Kidney epithelial cell (primary cell): Measurements from ENCODE around the gene SNTG2. TPM values are rescaled to one million over a fixed set of nuclear protein-coding genes. Genes with fewer than 3 reads are reported as not detected.

Experiments used
- DNase-seq: peaks from one replicate; pipeline ENCODE4 v3.0.0-alpha.2; 2010; ENCODE audit warnings: low read depth
- H3K27me3 ChIP-seq: 2 replicates; pipeline ENCODE4 v1.6.0; 2011; ENCODE audit warnings: low read length; ENCODE audit not compliant: control insufficient read depth, insufficient read depth
- H3K36me3 ChIP-seq: 2 replicates; pipeline ENCODE4 v1.5.1; 2011; ENCODE audit warnings: low read length; ENCODE audit not compliant: control insufficient read depth, insufficient read depth
- H3K4me3 ChIP-seq: 2 replicates; pipeline ENCODE4 v1.5.1; 2011; ENCODE audit warnings: low read depth, mild to moderate bottlenecking, control low read depth, low read length
- total RNA-seq: library from RNA; depleted of rRNA; stranded (reverse); fragments of >200 nt; gene quantifications from 2 replicates; pipeline ENCODE4 v1.2.3, GENCODE V29; 2015
- TF ChIP-seq, protein P1 (sequence below): IDR thresholded peaks from 2 replicates; pipeline ENCODE4 v1.5.1; 2011; ENCODE audit warnings: mild to moderate bottlenecking, moderate library complexity, low read length, control low read depth, inconsistent platforms; ENCODE audit not compliant: insufficient read depth, poor library complexity, severe bottlenecking

SNTG2 gene
- total RNA-seq, 1 donor from 2014 or later = 0.38 TPM

GRCh38 chr2:929925-930324, 20.7 kb upstream of the SNTG2 start:
- TF ChIP-seq, protein P1, sequence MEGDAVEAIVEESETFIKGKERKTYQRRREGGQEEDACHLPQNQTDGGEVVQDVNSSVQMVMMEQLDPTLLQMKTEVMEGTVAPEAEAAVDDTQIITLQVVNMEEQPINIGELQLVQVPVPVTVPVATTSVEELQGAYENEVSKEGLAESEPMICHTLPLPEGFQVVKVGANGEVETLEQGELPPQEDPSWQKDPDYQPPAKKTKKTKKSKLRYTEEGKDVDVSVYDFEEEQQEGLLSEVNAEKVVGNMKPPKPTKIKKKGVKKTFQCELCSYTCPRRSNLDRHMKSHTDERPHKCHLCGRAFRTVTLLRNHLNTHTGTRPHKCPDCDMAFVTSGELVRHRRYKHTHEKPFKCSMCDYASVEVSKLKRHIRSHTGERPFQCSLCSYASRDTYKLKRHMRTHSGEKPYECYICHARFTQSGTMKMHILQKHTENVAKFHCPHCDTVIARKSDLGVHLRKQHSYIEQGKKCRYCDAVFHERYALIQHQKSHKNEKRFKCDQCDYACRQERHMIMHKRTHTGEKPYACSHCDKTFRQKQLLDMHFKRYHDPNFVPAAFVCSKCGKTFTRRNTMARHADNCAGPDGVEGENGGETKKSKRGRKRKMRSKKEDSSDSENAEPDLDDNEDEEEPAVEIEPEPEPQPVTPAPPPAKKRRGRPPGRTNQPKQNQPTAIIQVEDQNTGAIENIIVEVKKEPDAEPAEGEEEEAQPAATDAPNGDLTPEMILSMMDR = no peak
- no peak overlapping the region for H3K4me3 ChIP-seq
- DNase-seq = no peak
- H3K27me3 ChIP-seq = no peaks in the 10 kb centered on the region
- no peaks in the 10 kb centered on the region for H3K36me3 ChIP-seq

DNA sequence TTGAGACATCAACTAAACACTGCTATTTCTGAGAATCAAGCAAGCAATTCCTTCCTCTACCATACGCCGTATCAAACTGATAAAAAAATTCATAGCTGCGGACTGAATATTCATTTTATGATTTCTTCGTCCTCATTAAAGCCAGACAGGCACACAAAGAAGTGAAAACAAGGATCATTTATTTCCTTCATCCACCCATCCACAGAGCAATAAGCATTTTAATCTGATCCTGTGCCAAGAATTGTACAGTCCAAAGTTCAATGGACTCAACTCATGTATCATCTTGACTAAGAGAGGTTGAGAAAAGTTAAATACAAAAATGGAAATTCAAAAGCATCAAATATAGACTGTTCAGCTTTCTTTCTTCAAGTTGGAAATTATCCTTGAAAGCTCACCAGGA, 19.7 kb upstream of the SNTG2 start:
- H3K27me3 ChIP-seq = no peaks in the 10 kb centered on the region
- TF ChIP-seq, protein P1 = no peak
- no peaks in the 10 kb centered on the region for H3K36me3 ChIP-seq
- no peak for DNase-seq
- no peak overlapping the region for H3K4me3 ChIP-seq

DNA sequence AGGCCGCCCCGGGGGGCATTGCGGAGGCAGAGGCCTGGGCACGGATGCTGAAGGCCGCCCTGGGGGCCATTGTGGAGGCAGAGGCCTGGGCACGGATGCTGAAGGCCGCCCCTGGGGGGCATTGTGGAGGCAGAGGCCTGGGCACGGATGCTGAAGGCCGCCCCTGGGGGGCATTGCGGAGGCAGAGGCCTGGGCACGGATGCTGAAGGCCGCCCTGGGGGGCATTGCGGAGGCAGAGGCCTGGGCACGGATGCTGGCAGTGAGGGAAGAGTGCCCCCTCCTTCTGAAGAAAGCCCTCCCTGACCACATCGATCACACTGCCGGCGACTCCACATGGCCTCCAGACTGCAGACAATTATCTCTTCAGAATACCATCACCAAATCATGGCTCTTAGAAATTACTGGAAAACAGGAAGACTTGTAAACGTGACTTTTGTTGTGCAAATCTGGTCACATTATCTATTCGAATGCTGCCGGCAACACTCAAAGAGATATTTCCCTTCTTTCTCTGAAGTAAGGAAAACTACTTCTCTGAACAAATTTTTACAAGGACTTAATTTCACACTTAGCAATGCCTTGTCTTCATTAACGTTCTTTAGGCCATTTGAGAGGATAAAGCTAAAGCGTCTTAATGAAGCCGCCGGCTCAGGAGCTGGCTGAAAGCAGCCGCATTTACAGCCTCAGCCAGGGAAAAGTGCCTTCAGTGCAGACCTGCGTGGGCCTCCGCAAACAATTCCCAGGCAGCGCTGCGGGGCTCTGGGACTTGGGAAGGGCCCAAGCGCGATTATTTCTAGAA, 18.1 kb upstream of the SNTG2 start:
- Histone ChIP-seq H3K36me3 (no peaks in the 10 kb centered on the region), H3K27me3 (no peaks in the 10 kb centered on the region), H3K4me3 (no peak overlapping the region)
- no peak for DNase-seq
- TF ChIP-seq, protein P1 = no peak

GRCh38 chr2:933734-934295, 16.8 kb upstream of the SNTG2 start:
- no peak overlapping the region for H3K4me3 ChIP-seq
- no peak for DNase-seq
- TF ChIP-seq, protein P1 = no peak
- H3K27me3 ChIP-seq = no peaks in the 10 kb centered on the region
- H3K36me3 ChIP-seq = no peaks in the 10 kb centered on the region

DNA sequence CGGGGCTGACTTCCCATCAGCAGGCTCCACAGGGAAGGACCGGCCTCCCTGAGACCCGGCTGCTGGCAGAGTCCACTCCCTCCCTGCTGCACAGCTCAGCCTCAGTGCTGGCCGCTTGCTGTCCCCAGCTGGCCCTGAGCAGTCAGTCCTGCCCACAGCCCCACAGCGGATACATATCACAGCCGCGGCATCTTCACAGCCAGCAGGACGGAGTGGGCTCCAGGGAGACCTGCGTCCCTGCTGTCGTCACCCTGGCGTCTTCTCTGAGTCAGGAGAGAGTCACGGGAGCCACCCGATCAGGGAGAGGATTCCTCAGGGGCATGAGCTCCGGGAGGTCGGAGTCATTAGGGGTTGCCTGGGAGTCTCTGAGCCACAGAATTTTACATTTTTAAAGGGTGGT, 13.1 kb upstream of the SNTG2 start:
- DNase-seq = no peak
- H3K4me3 ChIP-seq = no peak overlapping the region
- no peaks in the 10 kb centered on the region for H3K27me3 ChIP-seq
- H3K36me3 ChIP-seq = no peaks in the 10 kb centered on the region
- TF ChIP-seq, protein P1 = no peak
